PFSK-1 (cell line): ENCODE results near the gene TAOK1.

ENCODE experiments used
- FOXP2 ChIP-seq: optimal IDR thresholded peaks from 2 replicates; pipeline ENCODE3; 2011; ENCODE audit warnings: borderline replicate concordance, control low read depth, inconsistent platforms; ENCODE audit not compliant: insufficient read depth; ENCODE audit errors: extremely low read length, extremely low read depth
- POLR2AphosphoS5 ChIP-seq: IDR thresholded peaks from 2 replicates; pipeline ENCODE4 v1.6.1; 2012; ENCODE audit warnings: low read depth, mild to moderate bottlenecking, control low read depth, low read length, moderate library complexity
- SIN3A ChIP-seq: IDR thresholded peaks from 2 replicates; pipeline ENCODE4 v1.6.1; 2012; ENCODE audit warnings: mild to moderate bottlenecking, low read length, moderate library complexity, borderline replicate concordance; ENCODE audit not compliant: insufficient read depth
- TAF1 ChIP-seq: IDR thresholded peaks from 2 replicates; pipeline ENCODE4 v1.6.1; 2012; ENCODE audit warnings: low read length, control low read depth, borderline replicate concordance; ENCODE audit not compliant: insufficient read depth
- TF ChIP-seq, protein P1 (sequence below), 2 experiments: IDR thresholded peaks; 2 replicates each; pipeline versions ENCODE4 v1.6.1 to v1.8.0; 2011 to 2012; ENCODE audit warnings: low read depth in 2 of 2, low read length in 2 of 2, control low read depth in 1 of 2, inconsistent platforms in 1 of 2, mild to moderate bottlenecking in 1 of 2, moderate library complexity in 1 of 2; ENCODE audit not compliant: insufficient read depth in 1 of 2

DNA sequence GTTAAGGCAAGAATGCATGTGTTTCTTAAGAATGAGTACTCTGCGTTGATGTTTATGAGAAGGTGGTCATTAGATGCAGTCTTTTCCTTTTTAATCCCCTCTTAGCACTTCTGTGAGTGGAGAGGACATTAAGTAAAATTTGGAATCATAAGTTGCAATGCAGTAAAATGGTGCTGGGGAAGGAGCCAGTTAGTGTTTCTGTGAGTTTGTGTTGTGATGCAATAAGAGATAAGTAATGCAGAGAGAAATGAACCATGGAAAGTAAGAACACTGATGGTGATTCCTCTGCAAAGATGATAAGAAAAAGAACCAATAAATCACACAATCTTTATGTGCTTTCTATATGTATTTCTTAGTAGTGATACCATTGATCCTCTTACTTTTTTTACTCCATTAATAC lies 156.7 kb downstream of the TAOK1 start:
- TF ChIP-seq TAF1 (no peak), POLR2AphosphoS5 (no peak), SIN3A (no peak), FOXP2 (no peak)
- TF ChIP-seq, protein P1, sequence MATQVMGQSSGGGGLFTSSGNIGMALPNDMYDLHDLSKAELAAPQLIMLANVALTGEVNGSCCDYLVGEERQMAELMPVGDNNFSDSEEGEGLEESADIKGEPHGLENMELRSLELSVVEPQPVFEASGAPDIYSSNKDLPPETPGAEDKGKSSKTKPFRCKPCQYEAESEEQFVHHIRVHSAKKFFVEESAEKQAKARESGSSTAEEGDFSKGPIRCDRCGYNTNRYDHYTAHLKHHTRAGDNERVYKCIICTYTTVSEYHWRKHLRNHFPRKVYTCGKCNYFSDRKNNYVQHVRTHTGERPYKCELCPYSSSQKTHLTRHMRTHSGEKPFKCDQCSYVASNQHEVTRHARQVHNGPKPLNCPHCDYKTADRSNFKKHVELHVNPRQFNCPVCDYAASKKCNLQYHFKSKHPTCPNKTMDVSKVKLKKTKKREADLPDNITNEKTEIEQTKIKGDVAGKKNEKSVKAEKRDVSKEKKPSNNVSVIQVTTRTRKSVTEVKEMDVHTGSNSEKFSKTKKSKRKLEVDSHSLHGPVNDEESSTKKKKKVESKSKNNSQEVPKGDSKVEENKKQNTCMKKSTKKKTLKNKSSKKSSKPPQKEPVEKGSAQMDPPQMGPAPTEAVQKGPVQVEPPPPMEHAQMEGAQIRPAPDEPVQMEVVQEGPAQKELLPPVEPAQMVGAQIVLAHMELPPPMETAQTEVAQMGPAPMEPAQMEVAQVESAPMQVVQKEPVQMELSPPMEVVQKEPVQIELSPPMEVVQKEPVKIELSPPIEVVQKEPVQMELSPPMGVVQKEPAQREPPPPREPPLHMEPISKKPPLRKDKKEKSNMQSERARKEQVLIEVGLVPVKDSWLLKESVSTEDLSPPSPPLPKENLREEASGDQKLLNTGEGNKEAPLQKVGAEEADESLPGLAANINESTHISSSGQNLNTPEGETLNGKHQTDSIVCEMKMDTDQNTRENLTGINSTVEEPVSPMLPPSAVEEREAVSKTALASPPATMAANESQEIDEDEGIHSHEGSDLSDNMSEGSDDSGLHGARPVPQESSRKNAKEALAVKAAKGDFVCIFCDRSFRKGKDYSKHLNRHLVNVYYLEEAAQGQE (IDR thresholded peaks at IDR 0.05; ENCODE audit: insufficient read depth in 1 of 2, low read depth in 2 of 2, low read length in 2 of 2) = no peak
